ENCODE measurements around the gene POTEM.
"Not testable (repeated sequence)": the region's sequence is repeated elsewhere in the genome, so short reads cannot be mapped to it uniquely, and the experiment has no call there.

Gene POTEM

DNA sequence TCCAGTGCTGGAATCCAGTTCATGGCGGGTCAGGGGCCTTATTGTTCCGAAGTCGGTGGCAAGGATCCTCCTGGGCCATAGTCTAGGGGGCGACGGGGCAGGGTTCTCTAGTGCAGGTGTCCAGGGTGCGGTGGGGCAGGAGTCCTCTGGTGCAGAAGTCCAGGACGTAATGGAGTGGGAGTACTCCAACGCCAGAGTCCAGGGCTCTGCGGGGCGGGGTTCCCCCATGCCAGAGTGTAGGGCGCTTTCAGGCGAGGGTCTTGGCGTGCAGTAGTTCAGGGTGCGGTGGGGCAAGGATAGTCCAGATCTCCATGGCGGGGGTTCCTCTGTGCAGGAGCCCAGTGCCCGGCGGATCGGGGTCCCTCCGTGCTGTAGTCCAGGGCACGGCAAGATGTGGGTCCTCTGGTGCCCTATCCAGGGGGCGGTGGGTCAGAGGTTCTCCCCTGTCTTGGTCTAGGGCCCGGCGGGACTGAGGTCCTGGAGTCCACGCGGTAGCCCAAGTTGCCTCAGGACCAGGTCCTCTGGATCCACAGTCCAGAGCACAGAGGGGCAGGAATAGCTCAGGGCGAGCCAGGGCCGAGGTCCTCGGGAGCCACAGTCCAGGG is 70.9 kb downstream of the POTEM start:
- not testable (repeated sequence) for DNase-seq (ENCODE audit: low read depth in 3 of 3)

DNA sequence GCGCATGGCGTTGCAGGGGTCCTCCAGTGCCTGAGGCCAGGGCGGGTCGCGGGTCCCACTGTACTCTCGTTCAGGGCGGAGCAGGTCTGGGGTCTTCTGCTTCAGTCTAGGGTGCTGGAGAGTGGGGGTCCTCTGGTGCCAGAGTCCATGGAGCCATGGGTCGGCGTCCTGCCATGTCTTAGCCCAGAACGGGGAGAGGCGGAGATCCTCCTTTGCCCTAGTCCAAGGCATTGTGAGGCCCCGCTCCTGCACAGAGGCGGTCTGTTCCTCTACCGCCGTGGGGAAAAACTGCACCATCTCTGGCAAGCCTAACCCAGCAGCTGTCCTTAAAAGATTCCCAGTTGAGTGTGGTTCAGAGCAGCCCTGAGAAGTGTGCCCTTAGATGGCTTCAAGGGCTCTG is 71.6 kb downstream of the POTEM start:
- not testable (repeated sequence) for DNase-seq (ENCODE audit: low read depth in 3 of 3)

DNA sequence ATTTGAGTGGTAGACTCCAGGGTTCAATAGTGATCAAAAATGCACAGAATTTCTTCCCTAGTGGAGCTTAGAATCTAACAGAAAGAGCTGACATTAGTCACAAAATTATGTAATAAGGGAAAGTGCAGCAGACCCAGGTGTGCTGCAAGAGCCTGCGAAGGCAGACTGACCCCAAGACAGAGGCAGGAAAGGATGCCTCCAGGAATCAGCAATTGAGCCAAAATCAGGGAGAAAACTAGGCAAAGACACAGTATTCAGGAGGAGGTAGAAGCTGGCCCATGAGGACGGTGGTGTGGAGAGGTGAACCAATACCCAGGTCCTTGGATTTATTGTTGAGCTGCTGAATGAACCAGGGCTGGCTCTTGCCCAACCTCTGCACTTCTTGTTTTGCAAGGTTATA is 76.2 kb downstream of the POTEM start:
- not testable (repeated sequence) for DNase-seq (ENCODE audit: low read depth in 3 of 3)
